ENCODE results near the gene GYPA. TPM values are rescaled to one million over a fixed set of nuclear protein-coding genes. Genes with fewer than 3 reads are reported as not detected.
"Not testable (repeated sequence)": the region's sequence is repeated elsewhere in the genome, so short reads cannot be mapped to it uniquely, and the experiment has no call there.

The GYPA gene
- total and polyA plus RNA-seq, 2 of the 4 experiments (the other 2 are of a cell fraction): not detected

- intact Hi-C loops (cut with micrococcal nuclease): loop anchor here (2.0 kb wide), 1 partner anchor 119 kb away; no protein-coding TSS in a partner anchor
- no CpG with 5 or more reads among the region's 5 CpGs for WGBS, 2 experiments (ENCODE audit: extremely low coverage in 2 of 2, insufficient read length in 1 of 2)
- not testable (repeated sequence) for H2BK20ac ChIP-seq (ENCODE audit: low read depth, low read length)
Measured at GRCh38 chr4:144119752-144120151, 20.8 kb downstream of the GYPA start.

More at GRCh38 chr4:144119752-144120151, 20.8 kb downstream of the GYPA start:
- H3K79me1 ChIP-seq (ENCODE audit: low read depth in 1 of 2, low read length in 2 of 2); H4K8ac ChIP-seq (ENCODE audit: low read depth in 2 of 2, low read length in 2 of 2); H3K18ac ChIP-seq (ENCODE audit: low read depth, low read length); H3K4me1 ChIP-seq (ENCODE audit: control insufficient read depth, insufficient read depth, low read length); H3K4me2 ChIP-seq (ENCODE audit: low read depth, low read length); H3K36me3 ChIP-seq (ENCODE audit: control insufficient read depth, insufficient read depth, low read length); BruUV-seq (replicated peaks); H4K91ac ChIP-seq (ENCODE audit: insufficient read depth, low read depth, low read length); H4K20me1 ChIP-seq (ENCODE audit: insufficient read depth, low read length); H3K9me1 ChIP-seq (ENCODE audit: insufficient read depth, low read length); CTCF ChIA-PET; H3K27me3 ChIP-seq (ENCODE audit: control insufficient read depth, insufficient read depth, low read length); H2AK9ac ChIP-seq (replicated peaks; ENCODE audit: low read depth, low read length, poor library complexity); dilution Hi-C loops (cut with HindIII; ENCODE audit: low sequenced_read_pairs, unreplicated experiment); DNase-seq; H3K27ac ChIP-seq (ENCODE audit: insufficient read depth, low read length); H2BK15ac ChIP-seq (ENCODE audit: low read depth, low read length); H3K9ac ChIP-seq (ENCODE audit: low read depth, low read length); ATAC-seq (ENCODE audit: low read depth); H3K4ac ChIP-seq (ENCODE audit: low read depth, low read length); H3K4me3 ChIP-seq (ENCODE audit: insufficient read depth, low read depth, low read length); H2AK5ac ChIP-seq (ENCODE audit: low read depth, low read length); H4K5ac ChIP-seq (ENCODE audit: low read depth, low read length); H3K9me3 ChIP-seq (ENCODE audit: control insufficient read depth, insufficient read depth, low read length); H2AFZ ChIP-seq (replicated peaks; ENCODE audit: low read length, poor library complexity); H3K14ac ChIP-seq (replicated peaks; ENCODE audit: low read depth, low read length); H3K23ac ChIP-seq (ENCODE audit: low read depth, low read length); H2BK120ac ChIP-seq (ENCODE audit: low read depth, low read length); H2BK5ac ChIP-seq (ENCODE audit: low read depth, low read length, poor library complexity, severe bottlenecking); POLR2A ChIA-PET (ENCODE audit: unreplicated experiment); in situ Hi-C loops (cut with MboI; ENCODE audit: low sequenced_read_pairs); H3K56ac ChIP-seq (ENCODE audit: extremely low read depth, insufficient read depth, low read length): not testable (repeated sequence)

All from IMR-90 (cell line).